Cardiac fibroblast (primary cell): Measurements from ENCODE around the gene SNRPD2.

Source experiments
- DNase-seq, 2 donors: peaks; one replicate each; pipeline versions ENCODE4 v3.0.0 to v3.0.0-alpha.2; 2010; ENCODE audit warnings: low read depth in 2 of 2
- H3K4me3 ChIP-seq, 2 donors: replicated peaks in 1 of 2; 1 replicate in 1 of 2; 2 replicates in 1 of 2; pipeline ENCODE4 v1.5.1; 2011; ENCODE audit warnings: low read depth in 2 of 2, low read length in 2 of 2, mild to moderate bottlenecking in 2 of 2, moderate library complexity in 1 of 2
- CTCF ChIP-seq: IDR thresholded peaks from one replicate; pipeline ENCODE4 v1.5.1; 2011; ENCODE audit warnings: low read depth, mild to moderate bottlenecking, low read length, inconsistent platforms

The SNRPD2 gene

GRCh38 chr19:45711851-45712698 is 20.3 kb upstream of the SNRPD2 start:
- no peak for TF ChIP-seq CTCF
- DNase-seq = no peak
- H3K4me3 ChIP-seq = no peak overlapping the region

GRCh38 chr19:45710356-45711130 is 18.8 kb upstream of the SNRPD2 start:
- no peak for TF ChIP-seq CTCF
- H3K4me3 ChIP-seq = no peak overlapping the region
- no peak for DNase-seq

GRCh38 chr19:45705710-45706415 is 14.1 kb upstream of the SNRPD2 start:
- no peak overlapping the region for H3K4me3 ChIP-seq
- TF ChIP-seq CTCF = no peak
- no peak for DNase-seq

GRCh38 chr19:45705115-45705514 is 13.4 kb upstream of the SNRPD2 start:
- TF ChIP-seq CTCF = no peak
- no peak overlapping the region for H3K4me3 ChIP-seq
- DNase-seq = no peak

GRCh38 chr19:45701676-45702075 is 9.9 kb upstream of the SNRPD2 start:
- DNase-seq = no peak
- H3K4me3 ChIP-seq = no peak overlapping the region
- no peak for TF ChIP-seq CTCF

- DNase-seq = peak; percentile 74 to 77
- peak; percentile 95 for TF ChIP-seq CTCF
- H3K4me3 ChIP-seq = peak overlapping the region; percentile 91
Measured at GRCh38 chr19:45693106-45693788, 1.5 kb upstream of the SNRPD2 start.
